Choroid plexus epithelial cell (primary cell): ENCODE data around the gene FGGY.

Experiments
- DNase-seq: peaks from one replicate; pipeline ENCODE4 v3.0.0-alpha.2; 2010; ENCODE audit warnings: low read depth
- H3K4me3 ChIP-seq: 2 replicates; pipeline ENCODE4 v1.5.1; 2011; ENCODE audit warnings: low read depth, mild to moderate bottlenecking, control low read depth, low read length, moderate library complexity
- CTCF ChIP-seq: conservative IDR thresholded peaks from 2 replicates; pipeline ENCODE4 v1.5.1; 2011; ENCODE audit warnings: low read depth, mild to moderate bottlenecking, control low read depth, inconsistent platforms, low read length, moderate library complexity

The FGGY gene

GRCh38 chr1:59703226-59703917 lies 406.5 kb downstream of the FGGY start:
- H3K4me3 ChIP-seq = no peak overlapping the region
- no peak for TF ChIP-seq CTCF
- peak; percentile 73 for DNase-seq

- DNase-seq = peak; percentile 76
- no peak for TF ChIP-seq CTCF
- H3K4me3 ChIP-seq = no peak overlapping the region
Measured at GRCh38 chr1:59703918-59704378, 407.1 kb downstream of the FGGY start.

- no peak overlapping the region for H3K4me3 ChIP-seq
- no peak for DNase-seq
- TF ChIP-seq CTCF = no peak
Measured at GRCh38 chr1:59704716-59705115, 407.8 kb downstream of the FGGY start.

- TF ChIP-seq CTCF = peak; percentile 22
- peak; percentile 90 for DNase-seq
Measured at GRCh38 chr1:59705466-59706302, 408.8 kb downstream of the FGGY start.

GRCh38 chr1:59706303-59706599 lies 409.4 kb downstream of the FGGY start:
- no peak overlapping the region for H3K4me3 ChIP-seq
- no peak for TF ChIP-seq CTCF
- no peak for DNase-seq

More at GRCh38 chr1:59705466-59706302, 408.8 kb downstream of the FGGY start:
- H3K4me3 ChIP-seq = no peak overlapping the region

- no peak overlapping the region for H3K4me3 ChIP-seq
- no peak for TF ChIP-seq CTCF
- DNase-seq = peak; percentile 93
Measured at GRCh38 chr1:59707178-59707791, 410.4 kb downstream of the FGGY start.
